NB4 (cell line): ENCODE results near the gene CLNK.

Experiments
- CTCF ChIP-seq: IDR thresholded peaks from one replicate; pipeline ENCODE4 v1.5.1; 2012; ENCODE audit warnings: low read depth, low read length
- POLR2A ChIP-seq: IDR thresholded peaks from 2 replicates; pipeline ENCODE4 v1.6.1; 2011; ENCODE audit warnings: mild to moderate bottlenecking; ENCODE audit not compliant: insufficient read length; ENCODE audit errors: extremely low read depth

- TF ChIP-seq CTCF = no peak
- no peak for TF ChIP-seq POLR2A
Observed at GRCh38 chr4:10496200-10496599, 188.4 kb downstream of the CLNK start.
